ENCODE results near the gene EZR.

DNA sequence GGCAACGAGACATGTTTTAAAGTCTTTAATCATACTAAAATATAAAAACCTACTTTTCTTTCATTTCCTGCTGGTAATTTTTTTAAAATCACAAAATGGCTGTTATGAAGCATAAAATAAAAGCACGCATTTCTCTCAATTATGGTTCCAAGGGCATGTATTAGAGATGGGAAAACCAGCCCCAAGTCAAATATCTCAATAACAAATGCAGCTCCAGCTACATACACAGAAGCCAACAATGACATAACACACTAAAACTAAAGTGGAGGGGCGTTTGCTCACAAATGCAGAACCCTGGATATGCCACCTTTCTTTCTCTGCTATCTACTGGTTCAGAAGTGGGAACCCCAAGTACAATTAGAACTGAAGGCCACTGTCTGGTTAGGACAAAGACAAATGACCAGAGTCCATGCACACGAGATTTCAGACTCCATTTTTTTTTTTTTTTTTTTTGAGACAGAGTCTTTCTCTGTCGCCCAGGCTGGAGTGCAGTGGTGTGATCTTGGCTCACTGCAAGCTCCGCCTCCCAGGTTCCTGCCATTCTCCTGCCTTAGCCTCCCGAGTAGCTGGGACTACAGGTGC is 27.8 kb downstream of the EZR start:
- TF ChIP-seq EZH2 (IDR thresholded peaks at IDR 0.05; ENCODE audit: borderline replicate concordance) (no peak), EZH2phosphoT487 (IDR thresholded peaks at IDR 0.05; ENCODE audit: low read depth, severe bottlenecking, unreplicated experiment) (no peak)
- TF ChIP-seq, protein P1, sequence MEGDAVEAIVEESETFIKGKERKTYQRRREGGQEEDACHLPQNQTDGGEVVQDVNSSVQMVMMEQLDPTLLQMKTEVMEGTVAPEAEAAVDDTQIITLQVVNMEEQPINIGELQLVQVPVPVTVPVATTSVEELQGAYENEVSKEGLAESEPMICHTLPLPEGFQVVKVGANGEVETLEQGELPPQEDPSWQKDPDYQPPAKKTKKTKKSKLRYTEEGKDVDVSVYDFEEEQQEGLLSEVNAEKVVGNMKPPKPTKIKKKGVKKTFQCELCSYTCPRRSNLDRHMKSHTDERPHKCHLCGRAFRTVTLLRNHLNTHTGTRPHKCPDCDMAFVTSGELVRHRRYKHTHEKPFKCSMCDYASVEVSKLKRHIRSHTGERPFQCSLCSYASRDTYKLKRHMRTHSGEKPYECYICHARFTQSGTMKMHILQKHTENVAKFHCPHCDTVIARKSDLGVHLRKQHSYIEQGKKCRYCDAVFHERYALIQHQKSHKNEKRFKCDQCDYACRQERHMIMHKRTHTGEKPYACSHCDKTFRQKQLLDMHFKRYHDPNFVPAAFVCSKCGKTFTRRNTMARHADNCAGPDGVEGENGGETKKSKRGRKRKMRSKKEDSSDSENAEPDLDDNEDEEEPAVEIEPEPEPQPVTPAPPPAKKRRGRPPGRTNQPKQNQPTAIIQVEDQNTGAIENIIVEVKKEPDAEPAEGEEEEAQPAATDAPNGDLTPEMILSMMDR (IDR thresholded peaks at IDR 0.05; ENCODE audit: poor library complexity): no peak
